CD4-positive, CD25-positive, alpha-beta regulatory T cell (primary cell): ENCODE measurements around the gene CAPRIN1. TPM values are rescaled to one million over a fixed set of nuclear protein-coding genes. Genes with fewer than 3 reads are reported as not detected.

Source experiments
- ATAC-seq, 2 donors: fragments of 150-1000 bp; cut with Tn5 transposase; one replicate each; pipeline ENCODE4 v1.10.0; 2021; ENCODE audit warnings: low read depth in 2 of 2, moderate number of reproducible peaks in 2 of 2, moderate library complexity in 1 of 2
- DNase-seq, 3 donors: peaks; one replicate each; pipeline versions ENCODE4 v3.0.0 to v3.0.0-alpha.2; 2012 to 2022; ENCODE audit warnings: mixed read lengths in 1 of 3
- H3K27ac ChIP-seq: one replicate; pipeline ENCODE4 v1.7.0; 2013; ENCODE audit warnings: mild to moderate bottlenecking, low read length; ENCODE audit not compliant: insufficient read depth, poor library complexity, severe bottlenecking
- H3K27me3 ChIP-seq: one replicate; pipeline ENCODE4 v1.7.0; 2013; ENCODE audit warnings: low read length; ENCODE audit not compliant: control insufficient read depth, insufficient read depth
- H3K36me3 ChIP-seq: one replicate; pipeline ENCODE4 v1.7.0; 2013; ENCODE audit warnings: mild to moderate bottlenecking, low read length, moderate library complexity; ENCODE audit not compliant: control insufficient read depth, insufficient read depth
- H3K4me1 ChIP-seq: 2 replicates; pipeline ENCODE4 v1.7.0; 2013; ENCODE audit warnings: mild to moderate bottlenecking, low read length; ENCODE audit not compliant: insufficient read depth, control insufficient read depth, poor library complexity, severe bottlenecking
- H3K4me3 ChIP-seq: one replicate; pipeline ENCODE4 v1.7.0; 2013; ENCODE audit warnings: low read depth, mild to moderate bottlenecking, low read length, moderate library complexity
- H3K9me3 ChIP-seq, 2 experiments: 1 replicate in 1 of 2; 2 replicates in 1 of 2; pipeline ENCODE4 v1.7.0; 2013; ENCODE audit warnings: low read length in 2 of 2, mild to moderate bottlenecking in 1 of 2, moderate library complexity in 1 of 2; ENCODE audit not compliant: control insufficient read depth in 2 of 2
- H3K27ac Mint-ChIP-seq, 3 donors: one replicate each; pipeline ENCODE4 v1.8.0; 2020 to 2022; ENCODE audit warnings: mild to moderate bottlenecking in 3 of 3, mixed read lengths in 3 of 3, moderate library complexity in 2 of 3
- H3K27me3 Mint-ChIP-seq: one replicate; pipeline ENCODE4 v1.8.0; 2022; ENCODE audit warnings: mild to moderate bottlenecking, mixed read lengths
- H3K36me3 Mint-ChIP-seq: one replicate; pipeline ENCODE4 v1.8.0; 2020; ENCODE audit warnings: mixed read lengths
- H3K4me1 Mint-ChIP-seq, 4 donors: one replicate each; pipeline ENCODE4 v1.8.0; 2020 to 2022; ENCODE audit warnings: mixed read lengths in 4 of 4, mild to moderate bottlenecking in 1 of 4
- H3K4me3 Mint-ChIP-seq, 4 donors: one replicate each; pipeline ENCODE4 v1.8.0; 2020 to 2022; ENCODE audit warnings: mild to moderate bottlenecking in 4 of 4, mixed read lengths in 4 of 4, moderate library complexity in 3 of 4
- H3K9me3 Mint-ChIP-seq, 7 donors: one replicate each; pipeline ENCODE4 v1.8.0; 2020 to 2022; ENCODE audit warnings: mixed read lengths in 7 of 7, mild to moderate bottlenecking in 3 of 7, moderate library complexity in 2 of 7
- polyA plus RNA-seq, 4 donors: library from polyadenylated mRNA; unstranded; fragments of 300-500 nt; fragmentation: Illumina TruSeq; gene quantifications; one replicate each; pipeline ENCODE4 v1.2.3, GENCODE V29; 2021
- total RNA-seq: library from RNA; stranded (reverse); gene quantifications from one replicate; pipeline ENCODE4 v1.2.3, GENCODE V29; 2022

Gene CAPRIN1
- total and polyA plus RNA-seq, 5 donors from 2014 or later = 83.4 to 132 (median 108) TPM

GRCh38 chr11:34139346-34139745 lies 87.8 kb downstream of the CAPRIN1 start:
- Mint-ChIP-seq H3K9me3 (no peaks in the 10 kb centered on the region), H3K27me3 (no peaks in the 10 kb centered on the region), H3K4me1 (peaks cover 0 to 7% (median 2%) of the 10 kb centered on the region in 4 donors), H3K27ac (no peak overlapping the region), H3K4me3 (no peak overlapping the region), H3K36me3 (peaks cover 62% of the 10 kb centered on the region)
- no peak for ATAC-seq
- DNase-seq = no peak
- Histone ChIP-seq H3K36me3 (peaks cover 90% of the 10 kb centered on the region), H3K27ac (no peak overlapping the region), H3K27me3 (no peaks in the 10 kb centered on the region), H3K4me3 (no peak overlapping the region), H3K4me1 (no peaks in the 10 kb centered on the region), H3K9me3 (no peaks in the 10 kb centered on the region)

- H3K27ac ChIP-seq = no peak overlapping the region
- Mint-ChIP-seq H3K9me3 (no peaks in the 10 kb centered on the region), H3K27me3 (no peaks in the 10 kb centered on the region), H3K36me3 (peaks cover 62% of the 10 kb centered on the region), H3K27ac (no peak overlapping the region), H3K4me3 (no peak overlapping the region), H3K4me1 (peaks cover 0 to 7% (median under 1%) of the 10 kb centered on the region in 4 donors)
- H3K4me3 ChIP-seq = no peak overlapping the region
- ATAC-seq (no peak), DNase-seq (no peak)
- H3K27me3 ChIP-seq = no peaks in the 10 kb centered on the region
- peaks cover 90% of the 10 kb centered on the region for H3K36me3 ChIP-seq
- no peaks in the 10 kb centered on the region for H3K9me3 ChIP-seq
- no peaks in the 10 kb centered on the region for H3K4me1 ChIP-seq
Measured at GRCh38 chr11:34140149-34140548, 88.6 kb downstream of the CAPRIN1 start.

GRCh38 chr11:34143048-34143447 lies 91.5 kb downstream of the CAPRIN1 start:
- Histone ChIP-seq H3K27ac (no peak overlapping the region), H3K4me3 (no peak overlapping the region), H3K27me3 (no peaks in the 10 kb centered on the region), H3K4me1 (no peaks in the 10 kb centered on the region), H3K36me3 (peaks cover 98% of the 10 kb centered on the region), H3K9me3 (no peaks in the 10 kb centered on the region)
- Mint-ChIP-seq H3K4me3 (no peak overlapping the region), H3K4me1 (peaks cover 0 to 7% (median 0%) of the 10 kb centered on the region in 4 donors), H3K27ac (no peak overlapping the region), H3K27me3 (no peaks in the 10 kb centered on the region), H3K36me3 (peaks cover 62% of the 10 kb centered on the region), H3K9me3 (no peaks in the 10 kb centered on the region)
- no peak for DNase-seq
- no peak for ATAC-seq

DNA sequence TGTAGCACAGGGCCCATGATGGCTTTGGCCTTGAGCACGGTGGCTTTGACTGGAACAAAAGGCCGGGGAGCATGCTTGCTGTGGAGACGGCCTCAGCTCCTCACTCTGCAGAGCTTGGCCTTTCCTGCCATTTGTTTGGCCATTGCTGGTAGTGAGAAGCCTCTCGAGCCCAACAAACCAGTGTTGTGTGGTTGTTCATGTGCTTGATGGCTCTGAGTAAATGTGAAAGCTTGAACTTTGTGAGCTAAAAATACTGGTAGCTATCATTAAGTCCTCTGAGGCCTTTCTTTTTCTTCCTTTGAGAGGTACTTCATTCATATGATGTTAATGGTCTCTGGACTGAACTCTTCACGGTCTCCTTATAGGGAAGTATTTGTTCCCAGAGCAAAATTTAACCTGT lies 93.5 kb downstream of the CAPRIN1 start:
- H3K9me3 Mint-ChIP-seq = no peaks in the 10 kb centered on the region
- H3K27ac ChIP-seq = no peak overlapping the region
- H3K27ac Mint-ChIP-seq = no peak overlapping the region
- H3K4me3 Mint-ChIP-seq = no peak overlapping the region
- H3K36me3 Mint-ChIP-seq = peaks cover 51% of the 10 kb centered on the region
- no peaks in the 10 kb centered on the region for H3K27me3 Mint-ChIP-seq
- no peak overlapping the region for H3K4me3 ChIP-seq
- DNase-seq (no peak), ATAC-seq (no peak)
- no peaks in the 10 kb centered on the region for H3K4me1 ChIP-seq
- no peaks in the 10 kb centered on the region for H3K9me3 ChIP-seq
- H3K4me1 Mint-ChIP-seq = peaks cover 0 to 2% (median 0%) of the 10 kb centered on the region in 4 donors
- H3K36me3 ChIP-seq = peaks cover 88% of the 10 kb centered on the region
- no peaks in the 10 kb centered on the region for H3K27me3 ChIP-seq

GRCh38 chr11:34145847-34146381 lies 94.4 kb downstream of the CAPRIN1 start:
- H3K36me3 ChIP-seq = peaks cover 80% of the 10 kb centered on the region
- H3K27ac ChIP-seq = no peak overlapping the region
- H3K4me1 ChIP-seq = no peaks in the 10 kb centered on the region
- no peak for ATAC-seq
- H3K27me3 Mint-ChIP-seq = no peaks in the 10 kb centered on the region
- no peaks in the 10 kb centered on the region for H3K27me3 ChIP-seq
- no peak overlapping the region for H3K4me3 Mint-ChIP-seq
- no peak for DNase-seq
- no peaks in the 10 kb centered on the region for H3K9me3 Mint-ChIP-seq
- H3K4me3 ChIP-seq = no peak overlapping the region
- H3K4me1 Mint-ChIP-seq = peaks cover 0 to 2% (median 0%) of the 10 kb centered on the region in 4 donors
- peaks cover 47% of the 10 kb centered on the region for H3K36me3 Mint-ChIP-seq
- H3K27ac Mint-ChIP-seq = no peak overlapping the region
- no peaks in the 10 kb centered on the region for H3K9me3 ChIP-seq

DNA sequence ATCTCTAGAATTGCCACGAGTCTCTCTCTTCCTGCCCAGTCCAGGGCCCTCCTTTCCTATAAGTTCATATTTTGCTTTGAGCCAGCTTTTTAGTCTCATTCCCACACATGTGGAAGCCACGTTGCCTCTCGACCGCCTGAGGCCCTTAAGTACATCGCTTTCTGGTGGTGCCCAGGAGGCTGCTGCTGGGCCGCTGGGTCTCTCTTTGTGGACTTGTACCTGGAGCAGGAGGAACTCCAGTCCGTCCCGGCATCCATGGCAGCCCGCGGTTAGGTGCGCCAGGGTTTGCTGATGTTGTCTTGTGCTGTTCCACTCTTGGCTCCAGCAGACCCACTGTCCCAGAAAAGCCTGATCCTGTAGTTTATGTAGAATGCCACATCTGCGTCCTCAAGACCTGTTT lies 94.9 kb downstream of the CAPRIN1 start:
- Mint-ChIP-seq H3K36me3 (peaks cover 44% of the 10 kb centered on the region), H3K27ac (no peak overlapping the region), H3K27me3 (no peaks in the 10 kb centered on the region), H3K9me3 (no peaks in the 10 kb centered on the region), H3K4me1 (peaks cover 0 to 2% (median 0%) of the 10 kb centered on the region in 4 donors), H3K4me3 (no peak overlapping the region)
- Histone ChIP-seq H3K36me3 (peaks cover 75% of the 10 kb centered on the region), H3K9me3 (no peaks in the 10 kb centered on the region), H3K4me1 (no peaks in the 10 kb centered on the region), H3K27ac (no peak overlapping the region), H3K27me3 (no peaks in the 10 kb centered on the region), H3K4me3 (no peak overlapping the region)
- ATAC-seq (no peak), DNase-seq (no peak)

- peaks cover 70% of the 10 kb centered on the region for H3K36me3 ChIP-seq
- H3K27me3 Mint-ChIP-seq = no peaks in the 10 kb centered on the region
- H3K4me3 Mint-ChIP-seq = no peak overlapping the region
- H3K4me1 Mint-ChIP-seq = peaks cover 0 to 1% (median under 1%) of the 10 kb centered on the region in 4 donors
- peaks cover 39% of the 10 kb centered on the region for H3K36me3 Mint-ChIP-seq
- ATAC-seq (no peak), DNase-seq (no peak)
- no peak overlapping the region for H3K27ac Mint-ChIP-seq
- no peaks in the 10 kb centered on the region for H3K9me3 Mint-ChIP-seq
- H3K4me1 ChIP-seq = no peaks in the 10 kb centered on the region
- H3K27ac ChIP-seq = no peak overlapping the region
- H3K4me3 ChIP-seq = no peak overlapping the region
- no peaks in the 10 kb centered on the region for H3K9me3 ChIP-seq
- H3K27me3 ChIP-seq = no peaks in the 10 kb centered on the region
Measured at GRCh38 chr11:34146866-34147265, 95.3 kb downstream of the CAPRIN1 start.

- no peak overlapping the region for H3K4me3 ChIP-seq
- Mint-ChIP-seq H3K36me3 (peaks cover 35% of the 10 kb centered on the region), H3K4me3 (no peak overlapping the region), H3K4me1 (peaks cover 0 to 2% (median 0%) of the 10 kb centered on the region in 4 donors), H3K9me3 (no peaks in the 10 kb centered on the region), H3K27me3 (no peaks in the 10 kb centered on the region), H3K27ac (no peak overlapping the region)
- no peaks in the 10 kb centered on the region for H3K4me1 ChIP-seq
- no peaks in the 10 kb centered on the region for H3K9me3 ChIP-seq
- peaks cover 63% of the 10 kb centered on the region for H3K36me3 ChIP-seq
- no peak for ATAC-seq
- no peak for DNase-seq
- H3K27ac ChIP-seq = no peak overlapping the region
- no peaks in the 10 kb centered on the region for H3K27me3 ChIP-seq
Measured at GRCh38 chr11:34147581-34147980, 96.0 kb downstream of the CAPRIN1 start.
